HCT116 (cell line): ENCODE measurements around the gene GFAP. TPM values are rescaled to one million over a fixed set of nuclear protein-coding genes. Genes with fewer than 3 reads are reported as not detected.

Experiments
- ATAC-seq: fragments of 200-7000 bp; cut with Tn5 transposase; 2 replicates; pipeline ENCODE4 v1.9.1; 2020; ENCODE audit warnings: mild to moderate bottlenecking, moderate library complexity
- BruUV-seq: library from RNA; stranded (reverse); fragments of 400-500 nt; replicated peaks from 2 replicates; lab custom pipeline; 2021; lab: Mats Ljungman, UMichigan
- CTCF ChIA-PET: fragments of 300-600 bp; sonication (Branson Sonifier 250); formaldehyde crosslinking; loops from one replicate; lab custom pipeline; 2021; ENCODE audit warnings: antibody characterized with exemption; lab: Charles Lee
- POLR2A ChIA-PET: fragments of 300-600, 350-600 bp; sonication (Branson Sonifier 250); formaldehyde crosslinking; loops from one replicate; lab custom pipeline; 2021; ENCODE audit warnings: antibody characterized with exemption; lab: Charles Lee
- RAD21 ChIA-PET, 2 experiments: fragments of 300-600 bp; sonication (Branson Sonifier 250); formaldehyde crosslinking; loops; one replicate each; lab custom pipeline; 2023; ENCODE audit warnings: low total read pairs in 2 of 2; ENCODE audit not compliant: uncharacterized antibody in 2 of 2, unreplicated experiment in 2 of 2, low non-redundant PET in 1 of 2; lab: Charles Lee
- DNase-seq: peaks from one replicate; pipeline ENCODE4 v3.0.0-alpha.2; 2010; ENCODE audit warnings: low read depth, low spot score
- H2AFZ ChIP-seq: fragments of 200-600 bp; shearing (Covaris generic), sonication (generic); 2 replicates; pipeline ENCODE4 v1.6.1; 2017; ENCODE audit warnings: low read depth, mixed run types, mixed read lengths, antibody characterized with exemption, low read length; ENCODE audit not compliant: poor library complexity, severe bottlenecking
- H3K27ac ChIP-seq: 2 replicates; pipeline ENCODE4 v1.5.1; 2012; ENCODE audit warnings: low read depth, low read length
- H3K27me3 ChIP-seq: fragments of 200-600 bp; sonication (generic); 2 replicates; pipeline ENCODE4 v1.6.1; 2016; ENCODE audit warnings: mixed run types, low read length, mixed read lengths; ENCODE audit not compliant: insufficient read depth
- H3K36me3 ChIP-seq, 2 experiments: fragments of 200-500 bp in 1 of 2; fragments of 200-600 bp in 1 of 2; sonication (Bioruptor generic) in 1 of 2; sonication (generic) in 1 of 2; 2 replicates each; pipeline versions ENCODE4 v1.5.1 to v1.6.1; 2014 to 2016; ENCODE audit warnings: low read length in 2 of 2, inconsistent platforms in 1 of 2, mixed read lengths in 1 of 2, mixed run types in 1 of 2; ENCODE audit not compliant: insufficient read depth in 2 of 2, control insufficient read depth in 1 of 2
- H3K4me1 ChIP-seq, 2 experiments: fragments of 200-600 bp in 1 of 2; sonication (generic) in 1 of 2; 2 replicates each; pipeline versions ENCODE4 v1.5.1 to v1.6.1; 2012 to 2017; ENCODE audit warnings: low read length in 2 of 2, inconsistent platforms in 1 of 2, mild to moderate bottlenecking in 1 of 2, mixed read lengths in 1 of 2, mixed run types in 1 of 2, moderate library complexity in 1 of 2; ENCODE audit not compliant: insufficient read depth in 2 of 2, control insufficient read depth in 1 of 2
- H3K4me2 ChIP-seq: fragments of 200-600 bp; sonication (generic); 2 replicates; pipeline ENCODE4 v1.6.1; 2017; ENCODE audit warnings: mixed run types, low read length, mixed read lengths
- H3K4me3 ChIP-seq, 2 experiments: fragments of 200-600 bp in 1 of 2; sonication (generic) in 1 of 2; replicated peaks in 1 of 2; 2 replicates each; pipeline ENCODE4 v1.5.1; 2011 to 2016; ENCODE audit warnings: low read length in 2 of 2, control low read depth in 1 of 2, low read depth in 1 of 2, mild to moderate bottlenecking in 1 of 2, mixed read lengths in 1 of 2, mixed run types in 1 of 2
- H3K79me2 ChIP-seq: fragments of 200-600 bp; sonication (generic); 2 replicates; pipeline ENCODE4 v1.6.1; 2017; ENCODE audit warnings: mild to moderate bottlenecking, mixed run types, low read length, moderate library complexity, mixed read lengths; ENCODE audit not compliant: insufficient read depth
- H3K9ac ChIP-seq: fragments of 200-600 bp; sonication (generic); 2 replicates; pipeline ENCODE4 v1.6.1; 2016; ENCODE audit warnings: low read length, mixed read lengths
- H3K9me2 ChIP-seq: fragments of 200-600 bp; sonication (generic), shearing (Covaris generic); 2 replicates; pipeline ENCODE4 v1.6.1; 2017; ENCODE audit warnings: mixed run types, mild to moderate bottlenecking, moderate library complexity; ENCODE audit not compliant: insufficient read depth
- H3K9me3 ChIP-seq, 2 experiments: fragments of 200-500 bp in 1 of 2; fragments of 200-600 bp in 1 of 2; sonication (Bioruptor generic) in 1 of 2; sonication (generic) in 1 of 2; 2 replicates each; pipeline ENCODE4 v1.6.1; 2014 to 2017; ENCODE audit warnings: low read length in 2 of 2, mixed read lengths in 2 of 2, inconsistent platforms in 1 of 2, low read depth in 1 of 2, mild to moderate bottlenecking in 1 of 2, mixed run types in 1 of 2, moderate library complexity in 1 of 2; ENCODE audit not compliant: control insufficient read depth in 1 of 2, insufficient read depth in 1 of 2
- H4K20me1 ChIP-seq: fragments of 200-600 bp; sonication (generic), shearing (Covaris generic); 2 replicates; pipeline ENCODE4 v1.6.1; 2017; ENCODE audit warnings: mixed run types, mild to moderate bottlenecking, moderate library complexity; ENCODE audit not compliant: insufficient read depth
- MAX ChIP-seq: IDR thresholded peaks from 2 replicates; pipeline ENCODE4 v1.6.1; 2012
- POLR2A ChIP-seq: IDR thresholded peaks from 2 replicates; pipeline ENCODE4 v1.7.0; 2011; ENCODE audit warnings: borderline replicate concordance; ENCODE audit not compliant: insufficient read depth, insufficient read length; ENCODE audit errors: extremely low read depth
- POLR2AphosphoS5 ChIP-seq: IDR thresholded peaks from 2 replicates; pipeline ENCODE4 v1.6.1; 2011; ENCODE audit warnings: mild to moderate bottlenecking, low read depth, low read length, moderate library complexity
- REST ChIP-seq: IDR thresholded peaks from 2 replicates; pipeline ENCODE4 v1.6.1; 2012; ENCODE audit warnings: low read depth
- SRF ChIP-seq: IDR thresholded peaks from 2 replicates; pipeline ENCODE4 v1.6.1; 2012; ENCODE audit warnings: low read depth
- TCF7L2 ChIP-seq: IDR thresholded peaks from 2 replicates; pipeline ENCODE4 v1.7.0; 2011; ENCODE audit warnings: borderline replicate concordance, inconsistent platforms; ENCODE audit not compliant: insufficient read depth, insufficient read length; ENCODE audit errors: extremely low read depth
- YY1 ChIP-seq: IDR thresholded peaks from 2 replicates; pipeline ENCODE4 v1.6.1; 2011; ENCODE audit warnings: low read length, low read depth, moderate library complexity, mild to moderate bottlenecking; ENCODE audit not compliant: insufficient replicate concordance; ENCODE audit errors: extremely low read depth
- intact Hi-C: fragments of 100-400 bp; cut with micrococcal nuclease; formaldehyde crosslinking; loops from 2 replicates; pipeline ENCODE4 v1.10.0; 2022
- total RNA-seq: library from RNA; stranded (reverse); gene quantifications from one replicate; pipeline ENCODE4 v1.2.1, GENCODE V29; 2021; ENCODE audit not compliant: unreplicated experiment

GFAP gene
- total RNA-seq, 1 experiment from 2014 or later = not detected

GRCh38 chr17:44935116-44935515 lies 19.8 kb upstream of the GFAP start:
- ChIA-PET CTCF (no interaction called here), POLR2A (no interaction called here), RAD21 (no interaction called here)
- Histone ChIP-seq H3K79me2 (peaks cover 51% of the 10 kb centered on the region), H3K27me3 (no peaks in the 10 kb centered on the region), H3K9me3 (peaks cover 0 to 4% of the 10 kb centered on the region in 2 experiments; a peak in 1 of 4 replicates), H3K9ac (no peak overlapping the region), H3K27ac (no peak overlapping the region), H2AFZ (no peak overlapping the region), H3K9me2 (no peaks in the 10 kb centered on the region), H3K4me3 (no peak overlapping the region), H4K20me1 (0 out of 2 replicates have a peak, but pooled peaks cover 5% of the 10 kb centered on the region), H3K4me1 (peaks cover 2 to 3% of the 10 kb centered on the region in 2 experiments), H3K4me2 (no peak overlapping the region), H3K36me3 (peaks cover 33 to 67% of the 10 kb centered on the region in 2 experiments)
- ATAC-seq = no peak; the same call in 1 of the 2 replicates
- intact Hi-C loops = no loop called here
- TF ChIP-seq SRF (no peak), YY1 (no peak), POLR2A (no peak), POLR2AphosphoS5 (no peak), MAX (no peak), REST (no peak), TCF7L2 (no peak)
- DNase-seq = no peak
- BruUV-seq = no TSS peak
